DLD1 (cell line): ENCODE measurements around the gene C2orf49.

Source experiments
- in situ Hi-C: cut with HindIII; loops from 2 replicates; pipeline ENCODE4 v1.10.0; 2017; ENCODE audit warnings: low sequenced_read_pairs

C2orf49 gene

DNA sequence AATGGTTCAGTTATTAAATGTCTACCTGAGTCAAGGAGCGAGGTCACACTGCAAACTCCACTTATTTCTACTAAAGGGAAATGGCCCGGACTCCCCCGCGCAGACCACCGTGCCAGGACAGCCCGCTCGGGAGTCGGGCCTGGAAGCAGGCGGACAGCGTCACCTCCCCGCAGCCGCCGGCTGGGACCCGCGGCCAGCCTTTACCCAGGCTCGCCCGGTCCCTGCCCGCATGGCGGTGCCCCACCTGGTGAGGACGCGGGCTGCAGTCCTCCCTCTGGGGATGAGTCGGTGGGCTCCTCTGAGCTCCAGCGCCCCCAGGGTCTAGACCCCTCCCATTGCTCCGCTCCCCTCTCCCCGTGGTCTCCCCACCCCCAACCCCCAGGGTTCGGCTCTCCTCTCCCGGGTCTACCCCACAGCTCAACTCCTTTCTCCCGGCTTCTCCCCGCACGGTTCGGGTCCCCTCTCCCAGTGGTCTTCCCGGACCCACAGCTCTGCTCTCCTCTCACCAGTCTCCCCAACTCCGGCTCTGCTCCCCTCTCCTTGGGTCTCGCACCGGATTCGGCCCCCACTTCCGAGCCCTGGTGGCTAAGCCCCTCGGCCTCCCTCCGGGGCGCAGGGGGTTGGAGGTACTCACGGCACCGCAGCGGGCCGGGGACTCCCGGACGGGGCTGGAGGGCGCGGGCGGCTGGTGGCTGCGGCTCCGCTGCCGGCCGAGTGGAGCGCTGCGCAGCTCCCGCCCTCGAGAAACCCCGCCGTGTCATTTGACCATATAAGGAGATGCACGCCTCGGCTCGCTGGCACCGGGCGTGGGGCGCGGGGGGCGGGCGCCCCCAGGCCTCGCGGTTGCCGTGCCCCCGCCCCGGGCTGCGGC is 61.2 kb downstream of the C2orf49 start, which contains the start of gene FHL2:
Gene FHL2, minus strand, starts transcription at position 716 of the 871 bp plus-strand sequence. CDS start 12,535 bp downstream, outside the sequence.
- in situ Hi-C loops: no loop called here
